GM23248 (cell line): ENCODE results near the gene CANT1. TPM values are rescaled to one million over a fixed set of nuclear protein-coding genes. Genes with fewer than 3 reads are reported as not detected.
A peak's percentile ranks its signal among the peaks of the same experiment; 100 is the strongest.

Experiments
- DNase-seq: peaks from one replicate; pipeline ENCODE4 v3.0.0-alpha.2; 2015
- H2AFZ ChIP-seq: fragments of 200-600 bp; sonication (generic); 2 replicates; pipeline ENCODE4 v1.6.1; 2016; ENCODE audit warnings: antibody characterized with exemption
- H3F3A ChIP-seq: fragments of 200-600 bp; sonication (generic); 2 replicates; pipeline ENCODE4 v1.6.1; 2016; ENCODE audit warnings: mild to moderate bottlenecking, antibody characterized with exemption, mixed run types; ENCODE audit not compliant: insufficient read depth
- H3K27ac ChIP-seq: fragments of 200-600 bp; sonication (generic); 2 replicates; pipeline ENCODE4 v1.5.1; 2016; ENCODE audit warnings: mild to moderate bottlenecking
- H3K27me3 ChIP-seq: fragments of 200-600 bp; sonication (generic); replicated peaks from 2 replicates; pipeline ENCODE4 v1.6.1; 2016; ENCODE audit warnings: mild to moderate bottlenecking; ENCODE audit not compliant: insufficient read depth
- H3K36me3 ChIP-seq: fragments of 200-600 bp; sonication (generic); 2 replicates; pipeline ENCODE4 v1.6.1; 2016; ENCODE audit warnings: low read depth, mild to moderate bottlenecking
- H3K4me1 ChIP-seq: fragments of 200-600 bp; sonication (generic); 2 replicates; pipeline ENCODE4 v1.6.1; 2016; ENCODE audit warnings: mild to moderate bottlenecking; ENCODE audit not compliant: insufficient read depth
- H3K4me2 ChIP-seq: fragments of 200-600 bp; sonication (generic); one replicate; pipeline ENCODE4 v1.6.1; 2016; ENCODE audit warnings: mild to moderate bottlenecking; ENCODE audit not compliant: unreplicated experiment
- H3K4me3 ChIP-seq: fragments of 200-600 bp; sonication (generic); 2 replicates; pipeline ENCODE4 v1.5.1; 2016; ENCODE audit warnings: mild to moderate bottlenecking
- H3K79me2 ChIP-seq: fragments of 200-600 bp; sonication (generic); 2 replicates; pipeline ENCODE4 v1.6.1; 2016; ENCODE audit warnings: mild to moderate bottlenecking; ENCODE audit not compliant: insufficient read depth
- H3K9ac ChIP-seq: fragments of 200-600 bp; sonication (generic); 2 replicates; pipeline ENCODE4 v1.6.1; 2016; ENCODE audit warnings: mild to moderate bottlenecking
- H3K9me2 ChIP-seq: fragments of 200-600 bp; sonication (generic); 2 replicates; pipeline ENCODE4 v1.6.1; 2016; ENCODE audit warnings: mixed run types, mild to moderate bottlenecking, moderate library complexity; ENCODE audit not compliant: insufficient read depth
- H3K9me3 ChIP-seq: fragments of 200-600 bp; sonication (generic); one replicate; pipeline ENCODE4 v1.6.1; 2017; ENCODE audit warnings: low read depth
- H4K20me1 ChIP-seq: fragments of 200-600 bp; sonication (generic); 2 replicates; pipeline ENCODE4 v1.6.0; 2016; ENCODE audit not compliant: insufficient read depth
- EZH2 ChIP-seq: fragments of 200-600 bp; sonication (generic); IDR thresholded peaks from 2 replicates; pipeline ENCODE4 v1.6.1; 2018; ENCODE audit warnings: antibody characterized with exemption, mild to moderate bottlenecking; ENCODE audit not compliant: insufficient read depth, poor library complexity, severe bottlenecking
- EZH2phosphoT487 ChIP-seq: fragments of 200-600 bp; sonication (generic); IDR thresholded peaks from 2 replicates; pipeline ENCODE4 v1.6.1; 2018; ENCODE audit warnings: antibody characterized with exemption, moderate library complexity, mild to moderate bottlenecking, low read depth; ENCODE audit not compliant: insufficient read depth
- WGBS, 2 experiments: methylation state at CpG; one replicate each; pipeline ENCODE4 v1.1.6; 2015 to 2017; ENCODE audit warnings: low lambda C conversion rate in 2 of 2, low coverage in 1 of 2; ENCODE audit errors: missing lambda C conversion rate in 2 of 2; 5-methylcytosine and 5-hydroxymethylcytosine counted together
- in situ Hi-C: fragments of 300-500 bp; cut with MboI; formaldehyde crosslinking; loops from 2 replicates; pipeline ENCODE4 v1.15.0; 2020
- polyA plus RNA-seq: library from polyadenylated mRNA; unstranded; fragments of >200 nt; fragmentation: Nextera tagmentation; extraction: Ambion mirVana; gene quantifications from 2 replicates; pipeline ENCODE4 v1.2.1, GENCODE V29; 2016
- total RNA-seq: library from RNA; depleted of rRNA; stranded (reverse); fragments of >200 nt; shearing (Covaris generic); gene quantifications from 2 replicates; pipeline ENCODE4 v1.2.3, GENCODE V29; 2014

CANT1 gene
- total and polyA plus RNA-seq, 2 experiments from 2014 or later, result 46.2 to 52.0 TPM

- peaks cover 29% of the 10 kb centered on the region for H3F3A ChIP-seq
- no peaks in the 10 kb centered on the region for H3K36me3 ChIP-seq
- peak overlapping the region; percentile 7 for H3K4me2 ChIP-seq
- H3K4me1 ChIP-seq, result peaks cover 22% of the 10 kb centered on the region
- no peak for TF ChIP-seq EZH2phosphoT487
- no peak for TF ChIP-seq EZH2
- H3K9ac ChIP-seq, result peak overlapping the region; percentile 12; the same call in 1 of the 2 replicates
- 59 to 69% methylated on average over 28 to 29 of the region's 29 CpGs for WGBS, 2 experiments
- H3K9me2 ChIP-seq, result no peaks in the 10 kb centered on the region
- peak; percentile 58 for DNase-seq
- peak overlapping the region; percentile 44 for H3K27ac ChIP-seq
- in situ Hi-C loops, result no loop called here
- H3K9me3 ChIP-seq, result no peaks in the 10 kb centered on the region
- H3K79me2 ChIP-seq, result no peaks in the 10 kb centered on the region
- H3K4me3 ChIP-seq, result no peak overlapping the region
- no peak overlapping the region; the same call in 1 of the 2 replicates for H2AFZ ChIP-seq
- H4K20me1 ChIP-seq, result no peaks in the 10 kb centered on the region
- no peaks in the 10 kb centered on the region for H3K27me3 ChIP-seq
Measured at GRCh38 chr17:79041723-79042420, 32.3 kb upstream of the CANT1 start.

DNA sequence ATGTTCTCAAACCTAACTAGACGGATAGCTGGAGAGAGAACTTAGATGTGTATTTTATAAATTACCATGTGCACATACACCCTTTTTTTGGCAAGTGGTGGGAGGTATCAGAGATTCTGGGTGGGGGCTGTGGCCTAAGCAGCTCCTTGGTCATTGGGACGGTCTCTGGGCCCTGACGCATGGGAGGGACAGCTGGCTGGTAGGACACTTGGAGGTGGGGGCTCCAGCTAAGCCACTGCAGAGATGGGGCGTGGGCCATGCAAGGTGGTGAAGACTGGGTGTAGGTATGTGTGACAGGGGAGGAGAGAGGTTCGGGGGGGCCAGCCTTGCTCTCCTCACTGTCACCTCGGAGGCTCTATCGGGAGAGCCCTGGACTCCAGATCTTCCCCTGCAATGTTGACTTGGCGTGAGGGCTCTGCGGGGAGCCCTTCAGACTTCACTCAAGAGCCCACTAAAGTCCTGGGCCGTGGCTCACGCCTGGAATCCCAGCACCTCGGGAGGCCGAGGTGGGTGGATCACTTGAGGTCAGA, 31.5 kb upstream of the CANT1 start:
- no peaks in the 10 kb centered on the region for H3K9me2 ChIP-seq
- no peak overlapping the region for H3K9ac ChIP-seq
- TF ChIP-seq EZH2phosphoT487 (no peak), EZH2 (no peak)
- H4K20me1 ChIP-seq, result no peaks in the 10 kb centered on the region
- DNase-seq, result no peak
- no peak overlapping the region for H3K27ac ChIP-seq
- no peaks in the 10 kb centered on the region for H3K27me3 ChIP-seq
- H3K4me3 ChIP-seq, result no peak overlapping the region
- no peaks in the 10 kb centered on the region for H3K79me2 ChIP-seq
- 88 to 92% methylated on average over 13 of the region's 13 CpGs for WGBS, 2 experiments
- H3K4me2 ChIP-seq, result no peak overlapping the region
- in situ Hi-C loops, result no loop called here
- H3K9me3 ChIP-seq, result no peaks in the 10 kb centered on the region
- H3K36me3 ChIP-seq, result no peaks in the 10 kb centered on the region
- peaks cover 29% of the 10 kb centered on the region for H3K4me1 ChIP-seq
- no peak overlapping the region for H2AFZ ChIP-seq
- peaks cover 34% of the 10 kb centered on the region for H3F3A ChIP-seq

DNA sequence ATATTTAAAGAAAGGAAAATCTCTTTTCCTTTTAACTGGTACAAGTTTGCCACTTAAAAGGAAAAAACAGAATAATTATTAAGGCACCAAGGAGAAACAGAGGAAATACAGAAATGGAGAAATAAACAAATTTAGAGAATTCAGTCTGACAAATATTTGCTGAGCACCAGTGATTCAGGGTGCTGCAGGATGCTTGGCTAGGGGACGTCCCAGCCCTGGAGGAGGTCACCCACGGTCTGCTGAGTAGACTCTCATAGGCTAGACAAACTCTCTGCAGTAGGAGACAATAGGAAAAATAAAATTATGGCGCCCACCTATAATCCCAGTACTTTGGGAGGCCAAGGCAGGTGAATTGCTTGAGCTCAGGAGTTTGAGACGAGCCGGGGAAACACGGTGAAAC, 30.3 kb upstream of the CANT1 start:
- H3K27ac ChIP-seq, result no peak overlapping the region
- no peaks in the 10 kb centered on the region for H3K36me3 ChIP-seq
- peaks cover 35% of the 10 kb centered on the region for H3K4me1 ChIP-seq
- H2AFZ ChIP-seq, result no peak overlapping the region
- DNase-seq, result no peak
- no peaks in the 10 kb centered on the region for H3K9me3 ChIP-seq
- no peak overlapping the region for H3K4me3 ChIP-seq
- no peaks in the 10 kb centered on the region for H3K27me3 ChIP-seq
- H3K79me2 ChIP-seq, result no peaks in the 10 kb centered on the region
- H3K4me2 ChIP-seq, result no peak overlapping the region
- in situ Hi-C loops, result no loop called here
- no peaks in the 10 kb centered on the region for H3K9me2 ChIP-seq
- H3F3A ChIP-seq, result peaks cover 41% of the 10 kb centered on the region
- no peak for TF ChIP-seq EZH2
- no peak for TF ChIP-seq EZH2phosphoT487
- no peak overlapping the region for H3K9ac ChIP-seq
- 89 to 94% methylated on average over 6 of the region's 6 CpGs for WGBS, 2 experiments
- no peaks in the 10 kb centered on the region for H4K20me1 ChIP-seq

- WGBS, 2 experiments, result 86 to 87% methylated on average over 8 of the region's 8 CpGs
Measured at GRCh38 chr17:79039171-79039570, 29.6 kb upstream of the CANT1 start.

More at GRCh38 chr17:79039171-79039570, 29.6 kb upstream of the CANT1 start:
- in situ Hi-C loops, result no loop called here
- Histone ChIP-seq H3K9ac (peak overlapping the region; percentile 79), H3K4me3 (no peak overlapping the region), H3K9me2 (no peaks in the 10 kb centered on the region), H3K36me3 (no peaks in the 10 kb centered on the region), H3K4me2 (peak overlapping the region; percentile 43), H3K79me2 (no peaks in the 10 kb centered on the region), H3F3A (peaks cover 41% of the 10 kb centered on the region), H2AFZ (peak overlapping the region; percentile 74), H3K4me1 (peaks cover 35% of the 10 kb centered on the region), H3K9me3 (no peaks in the 10 kb centered on the region), H3K27ac (peak overlapping the region; percentile 100), H3K27me3 (no peaks in the 10 kb centered on the region), H4K20me1 (no peaks in the 10 kb centered on the region)
- no peak for TF ChIP-seq EZH2phosphoT487
- no peak for DNase-seq
